SK-N-MC (cell line): ENCODE results near the gene C2CD4B.

Experiments used
- EZH2 ChIP-seq: fragments of 200-600 bp; sonication (generic); IDR thresholded peaks from one replicate; pipeline ENCODE4 v1.6.1; 2017; ENCODE audit warnings: antibody characterized with exemption
- FOXP2 ChIP-seq: optimal IDR thresholded peaks from 2 replicates; pipeline ENCODE3; 2011; ENCODE audit warnings: mild to moderate bottlenecking, moderate library complexity; ENCODE audit not compliant: insufficient read depth; ENCODE audit errors: extremely low read length, control extremely low read depth
- POLR2AphosphoS5 ChIP-seq: IDR thresholded peaks from 2 replicates; pipeline ENCODE4 v1.6.1; 2012; ENCODE audit warnings: mild to moderate bottlenecking, low read depth, low read length, borderline replicate concordance

DNA sequence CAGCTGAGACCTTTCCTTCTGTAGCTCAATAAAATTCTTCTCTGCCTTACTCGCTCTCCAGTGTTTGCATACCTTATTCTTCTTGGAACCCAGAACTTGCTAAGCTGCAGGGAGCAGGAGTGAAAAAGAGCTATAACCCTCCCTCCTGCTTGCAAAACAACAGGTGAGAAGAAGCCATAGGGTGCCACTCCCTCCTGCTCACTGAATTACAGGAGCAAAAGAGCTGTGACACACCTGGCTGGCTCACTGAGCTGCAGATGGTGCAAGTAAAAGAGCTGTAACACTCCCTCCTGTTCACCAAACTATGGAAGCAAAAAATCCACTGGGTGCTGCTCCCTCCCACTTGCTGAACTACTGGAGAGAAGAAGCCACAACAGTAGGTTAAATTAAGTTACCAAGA lies 44.2 kb upstream of the C2CD4B start:
- no peak for TF ChIP-seq POLR2AphosphoS5
- TF ChIP-seq EZH2: no peak
- TF ChIP-seq FOXP2: no peak
